K562 (cell line): ENCODE measurements around the gene GDAP2. TPM values are rescaled to one million over a fixed set of nuclear protein-coding genes. Genes with fewer than 3 reads are reported as not detected.

Experiments
- CTBP1 ChIP-seq: fragments of 450-650 bp; IDR thresholded peaks from 2 replicates; pipeline ENCODE4 v1.6.1; 2016; ENCODE audit warnings: borderline replicate concordance
- FOXJ2 ChIP-seq: fragments of 200-800 bp; sonication (Bioruptor generic); IDR thresholded peaks from 2 replicates; pipeline ENCODE4 v1.6.1; 2016; ENCODE audit warnings: missing genetic modification characterization, missing compliant biosample characterization
- GABPA ChIP-seq: fragments of 200-800 bp; sonication (Bioruptor generic); conservative IDR thresholded peaks from 2 replicates; pipeline ENCODE4 v1.6.1; 2016; ENCODE audit warnings: low read depth, missing genetic modification characterization, missing compliant biosample characterization
- GTF2A2 ChIP-seq: IDR thresholded peaks from 2 replicates; pipeline ENCODE4 v1.6.1; 2016; ENCODE audit warnings: mild to moderate bottlenecking, missing genetic modification characterization, missing compliant biosample characterization
- MYC ChIP-seq, 2 experiments: fragments of 250-450 bp in 1 of 2; sonication (Bioruptor Pico) in 1 of 2; IDR thresholded peaks; 2 replicates each; pipeline versions ENCODE4 v1.5.1 to v1.6.1; 2012 to 2021; ENCODE audit warnings: low read depth in 2 of 2, borderline replicate concordance in 1 of 2, improper control_type of control experiment in 1 of 2, low read length in 1 of 2, mild to moderate bottlenecking in 1 of 2, moderate library complexity in 1 of 2
- NFE2L1 ChIP-seq: fragments of 450-650 bp; IDR thresholded peaks from 2 replicates; pipeline ENCODE4 v1.6.1; 2016; ENCODE audit warnings: missing genetic modification characterization, low read depth, mild to moderate bottlenecking, missing compliant biosample characterization, moderate library complexity, borderline replicate concordance
- NR4A1 ChIP-seq, 2 experiments: fragments of 250-450 bp in 1 of 2; fragments of 450-650 bp in 1 of 2; sonication (Bioruptor Pico) in 1 of 2; IDR thresholded peaks; 2 replicates each; pipeline versions ENCODE4 v1.4.0 to v1.6.1; 2016 to 2020; ENCODE audit warnings: mild to moderate bottlenecking in 2 of 2, missing compliant biosample characterization in 1 of 2, missing genetic modification characterization in 1 of 2, moderate library complexity in 1 of 2
- POU5F1 ChIP-seq: fragments of 150-350 bp; IDR thresholded peaks from 2 replicates; pipeline ENCODE4 v1.6.1; 2014; ENCODE audit warnings: borderline replicate concordance, low read length, low read depth, mild to moderate bottlenecking; ENCODE audit not compliant: partially characterized antibody
- RCOR1 ChIP-seq, 2 experiments: IDR thresholded peaks; 2 replicates each; pipeline ENCODE4 v1.6.1; 2012; ENCODE audit warnings: low read depth in 2 of 2, low read length in 2 of 2, borderline replicate concordance in 1 of 2, improper control_type of control experiment in 1 of 2
- SMARCE1 ChIP-seq: fragments of 450-650 bp; IDR thresholded peaks from 2 replicates; pipeline ENCODE4 v1.7.1; 2016; ENCODE audit warnings: mild to moderate bottlenecking
- ZNF24 ChIP-seq: fragments of 450-650 bp; IDR thresholded peaks from 2 replicates; pipeline ENCODE4 v1.6.1; 2016
- ZNF507 ChIP-seq: conservative IDR thresholded peaks from 2 replicates; pipeline ENCODE4 v1.6.1; 2017; ENCODE audit warnings: missing genetic modification characterization, missing compliant biosample characterization
- ZNF75A ChIP-seq: fragments of 450-650 bp; formaldehyde crosslinking; IDR thresholded peaks from 2 replicates; pipeline ENCODE4 v1.4.0; 2020; ENCODE audit warnings: mild to moderate bottlenecking
- polyA plus RNA-seq, 8 experiments: library from polyadenylated mRNA; depleted of rRNA in 4 of 8; stranded (reverse) in 5 of 8; unstranded in 3 of 8; fragments of >200 nt; fragmentation: Nextera tagmentation in 2 of 8; fragmentation: Illumina TruSeq in 1 of 8; extraction: Ambion mirVana in 2 of 8; extraction: Trizol in 1 of 8; gene quantifications; 2 replicates each; pipeline versions ENCODE4 v1.2.1 to v1.2.3, GENCODE V29; 2011 to 2014; ENCODE audit warnings: inconsistent platforms in 1 of 8, missing spikeins in 1 of 8
- total RNA-seq, 7 experiments: library from RNA; depleted of rRNA in 6 of 7; stranded (reverse); fragments of >200 nt in 6 of 7; fragmentation: Illumina TruSeq in 2 of 7; extraction: Trizol in 2 of 7; gene quantifications; 2 replicates each; pipeline versions ENCODE4 v1.2.1 to v1.2.3, GENCODE V29; 2011 to 2021; ENCODE audit warnings: low replicate concordance in 1 of 7
- TF ChIP-seq, protein P1 (sequence below): fragments of 250-450 bp; sonication (Bioruptor Pico); IDR thresholded peaks from 2 replicates; pipeline ENCODE4 v1.5.0; 2020; ENCODE audit warnings: mild to moderate bottlenecking
- TF ChIP-seq, protein P2 (sequence below): fragments of 250-450 bp; sonication (Bioruptor Pico); IDR thresholded peaks from 2 replicates; pipeline ENCODE4 v1.5.0; 2021
- TF ChIP-seq, protein P3 (sequence below): fragments of 200-800 bp; sonication (Bioruptor generic); IDR thresholded peaks from 2 replicates; pipeline ENCODE4 v1.6.1; 2016; ENCODE audit warnings: missing genetic modification characterization, missing compliant biosample characterization
- TF ChIP-seq, protein P4 (sequence below): fragments of 450-650 bp; conservative IDR thresholded peaks from 2 replicates; pipeline ENCODE4 v1.6.1; 2016; ENCODE audit warnings: missing genetic modification characterization, low read depth, mild to moderate bottlenecking, control low read depth, missing compliant biosample characterization

GDAP2 gene
- total and polyA plus RNA-seq, 9 of the 15 experiments (the other 6 are each of a cell fraction or from before 2014, with no cell fraction given) = 4.1 to 23.1 (median 13.2) TPM

DNA sequence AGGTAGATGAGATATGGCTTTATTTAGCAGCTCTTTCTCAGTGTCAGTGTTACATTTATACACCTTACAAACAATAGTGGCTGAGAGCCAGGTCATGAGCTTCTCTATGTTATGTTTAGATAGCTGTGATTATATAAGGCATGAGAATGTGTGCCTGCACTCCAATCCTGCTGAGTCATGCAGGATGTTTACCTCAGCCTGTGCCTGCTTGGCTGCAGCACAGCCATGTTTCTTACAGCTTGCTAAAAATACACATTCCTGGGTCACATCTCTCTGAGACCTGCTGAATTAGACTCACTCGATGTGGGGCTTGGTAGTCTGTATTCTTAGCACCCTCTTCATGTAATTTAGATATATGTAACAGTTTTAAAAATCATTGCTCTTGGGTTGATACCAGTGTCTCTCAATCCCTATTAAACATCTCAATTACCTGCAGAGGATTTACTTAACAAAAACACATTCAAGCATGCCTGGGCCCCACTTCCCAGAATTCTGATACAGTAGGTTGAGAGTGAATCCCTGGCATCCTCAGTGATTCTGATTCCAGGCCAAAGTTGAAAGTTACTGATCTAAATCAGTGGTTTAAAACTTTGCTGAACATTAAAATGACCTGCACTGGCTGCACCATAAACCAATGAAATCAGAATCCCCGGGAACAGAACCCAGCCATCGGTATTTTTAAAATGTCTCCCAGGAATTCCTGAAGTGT lies 107.5 kb downstream of the GDAP2 start (continued):
- peak; percentile 92 for TF ChIP-seq FOXJ2 (tag)
- no peak for TF ChIP-seq CTBP1
- TF ChIP-seq GABPA (tag) = peak; percentile 72
- no peak for TF ChIP-seq POU5F1
- peak; percentile 94 for TF ChIP-seq NFE2L1 (tag)
- TF ChIP-seq SMARCE1 = no peak
- TF ChIP-seq, protein P1, sequence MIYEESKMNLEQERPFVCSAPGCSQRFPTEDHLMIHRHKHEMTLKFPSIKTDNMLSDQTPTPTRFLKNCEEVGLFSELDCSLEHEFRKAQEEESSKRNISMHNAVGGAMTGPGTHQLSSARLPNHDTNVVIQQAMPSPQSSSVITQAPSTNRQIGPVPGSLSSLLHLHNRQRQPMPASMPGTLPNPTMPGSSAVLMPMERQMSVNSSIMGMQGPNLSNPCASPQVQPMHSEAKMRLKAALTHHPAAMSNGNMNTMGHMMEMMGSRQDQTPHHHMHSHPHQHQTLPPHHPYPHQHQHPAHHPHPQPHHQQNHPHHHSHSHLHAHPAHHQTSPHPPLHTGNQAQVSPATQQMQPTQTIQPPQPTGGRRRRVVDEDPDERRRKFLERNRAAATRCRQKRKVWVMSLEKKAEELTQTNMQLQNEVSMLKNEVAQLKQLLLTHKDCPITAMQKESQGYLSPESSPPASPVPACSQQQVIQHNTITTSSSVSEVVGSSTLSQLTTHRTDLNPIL (CRISPR knock-in tag) = peak; percentile 78; the same call in 1 of the 2 replicates
- TF ChIP-seq ZNF507 = 0 out of 2 replicates have a peak, but pooled peaks have one; percentile 26
- TF ChIP-seq, protein P2, sequence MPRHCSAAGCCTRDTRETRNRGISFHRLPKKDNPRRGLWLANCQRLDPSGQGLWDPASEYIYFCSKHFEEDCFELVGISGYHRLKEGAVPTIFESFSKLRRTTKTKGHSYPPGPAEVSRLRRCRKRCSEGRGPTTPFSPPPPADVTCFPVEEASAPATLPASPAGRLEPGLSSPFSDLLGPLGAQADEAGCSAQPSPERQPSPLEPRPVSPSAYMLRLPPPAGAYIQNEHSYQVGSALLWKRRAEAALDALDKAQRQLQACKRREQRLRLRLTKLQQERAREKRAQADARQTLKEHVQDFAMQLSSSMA (CRISPR knock-in tag) = no peak
- TF ChIP-seq RCOR1 (IDR thresholded peaks at IDR 0.05; ENCODE audit: borderline replicate concordance in 1 of 2, low read depth in 2 of 2, low read length in 2 of 2) = peak in 1 of 2 experiments; percentile 87; a peak in 2 of 4 replicates
- no peak for TF ChIP-seq ZNF75A (CRISPR knock-in tag)
- no peak for TF ChIP-seq NR4A1 (CRISPR knock-in tag; IDR thresholded peaks at IDR 0.05)
- TF ChIP-seq NR4A1 (tag; IDR thresholded peaks at IDR 0.05) = peak; percentile 99
- TF ChIP-seq ZNF24 = peak; percentile 25; the same call in 1 of the 2 replicates
- TF ChIP-seq, protein P3, sequence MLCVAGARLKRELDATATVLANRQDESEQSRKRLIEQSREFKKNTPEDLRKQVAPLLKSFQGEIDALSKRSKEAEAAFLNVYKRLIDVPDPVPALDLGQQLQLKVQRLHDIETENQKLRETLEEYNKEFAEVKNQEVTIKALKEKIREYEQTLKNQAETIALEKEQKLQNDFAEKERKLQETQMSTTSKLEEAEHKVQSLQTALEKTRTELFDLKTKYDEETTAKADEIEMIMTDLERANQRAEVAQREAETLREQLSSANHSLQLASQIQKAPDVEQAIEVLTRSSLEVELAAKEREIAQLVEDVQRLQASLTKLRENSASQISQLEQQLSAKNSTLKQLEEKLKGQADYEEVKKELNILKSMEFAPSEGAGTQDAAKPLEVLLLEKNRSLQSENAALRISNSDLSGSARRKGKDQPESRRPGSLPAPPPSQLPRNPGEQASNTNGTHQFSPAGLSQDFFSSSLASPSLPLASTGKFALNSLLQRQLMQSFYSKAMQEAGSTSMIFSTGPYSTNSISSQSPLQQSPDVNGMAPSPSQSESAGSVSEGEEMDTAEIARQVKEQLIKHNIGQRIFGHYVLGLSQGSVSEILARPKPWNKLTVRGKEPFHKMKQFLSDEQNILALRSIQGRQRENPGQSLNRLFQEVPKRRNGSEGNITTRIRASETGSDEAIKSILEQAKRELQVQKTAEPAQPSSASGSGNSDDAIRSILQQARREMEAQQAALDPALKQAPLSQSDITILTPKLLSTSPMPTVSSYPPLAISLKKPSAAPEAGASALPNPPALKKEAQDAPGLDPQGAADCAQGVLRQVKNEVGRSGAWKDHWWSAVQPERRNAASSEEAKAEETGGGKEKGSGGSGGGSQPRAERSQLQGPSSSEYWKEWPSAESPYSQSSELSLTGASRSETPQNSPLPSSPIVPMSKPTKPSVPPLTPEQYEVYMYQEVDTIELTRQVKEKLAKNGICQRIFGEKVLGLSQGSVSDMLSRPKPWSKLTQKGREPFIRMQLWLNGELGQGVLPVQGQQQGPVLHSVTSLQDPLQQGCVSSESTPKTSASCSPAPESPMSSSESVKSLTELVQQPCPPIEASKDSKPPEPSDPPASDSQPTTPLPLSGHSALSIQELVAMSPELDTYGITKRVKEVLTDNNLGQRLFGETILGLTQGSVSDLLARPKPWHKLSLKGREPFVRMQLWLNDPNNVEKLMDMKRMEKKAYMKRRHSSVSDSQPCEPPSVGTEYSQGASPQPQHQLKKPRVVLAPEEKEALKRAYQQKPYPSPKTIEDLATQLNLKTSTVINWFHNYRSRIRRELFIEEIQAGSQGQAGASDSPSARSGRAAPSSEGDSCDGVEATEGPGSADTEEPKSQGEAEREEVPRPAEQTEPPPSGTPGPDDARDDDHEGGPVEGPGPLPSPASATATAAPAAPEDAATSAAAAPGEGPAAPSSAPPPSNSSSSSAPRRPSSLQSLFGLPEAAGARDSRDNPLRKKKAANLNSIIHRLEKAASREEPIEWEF = peak; percentile 93
- no peak for TF ChIP-seq MYC (IDR thresholded peaks at IDR 0.05; ENCODE audit: low read depth, low read length)
- no peak for TF ChIP-seq MYC (CRISPR knock-in tag; IDR thresholded peaks at IDR 0.05; ENCODE audit: borderline replicate concordance, low read depth)
- TF ChIP-seq, protein P4, sequence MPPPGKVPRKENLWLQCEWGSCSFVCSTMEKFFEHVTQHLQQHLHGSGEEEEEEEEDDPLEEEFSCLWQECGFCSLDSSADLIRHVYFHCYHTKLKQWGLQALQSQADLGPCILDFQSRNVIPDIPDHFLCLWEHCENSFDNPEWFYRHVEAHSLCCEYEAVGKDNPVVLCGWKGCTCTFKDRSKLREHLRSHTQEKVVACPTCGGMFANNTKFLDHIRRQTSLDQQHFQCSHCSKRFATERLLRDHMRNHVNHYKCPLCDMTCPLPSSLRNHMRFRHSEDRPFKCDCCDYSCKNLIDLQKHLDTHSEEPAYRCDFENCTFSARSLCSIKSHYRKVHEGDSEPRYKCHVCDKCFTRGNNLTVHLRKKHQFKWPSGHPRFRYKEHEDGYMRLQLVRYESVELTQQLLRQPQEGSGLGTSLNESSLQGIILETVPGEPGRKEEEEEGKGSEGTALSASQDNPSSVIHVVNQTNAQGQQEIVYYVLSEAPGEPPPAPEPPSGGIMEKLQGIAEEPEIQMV (tag) = peak; percentile 90
- peak; percentile 74 for TF ChIP-seq GTF2A2 (tag)
